HG03442 (cell line): ENCODE data around the gene PTPRN2.

Experiments
- ATAC-seq: cut with Tn5 transposase; IDR thresholded peaks from one replicate; pipeline ENCODE4 v1.9.1; 2021; ENCODE audit warnings: mild to moderate bottlenecking, moderate library complexity; ENCODE audit not compliant: unreplicated experiment

PTPRN2 gene

GRCh38 chr7:158093156-158093796 lies 494.3 kb downstream of the PTPRN2 start:
- no peak for ATAC-seq

- no peak for ATAC-seq
These were observed 500.4 kb downstream of the PTPRN2 start for GRCh38 chr7:158087196-158087595.

- ATAC-seq, result no peak
These were observed 501.6 kb downstream of the PTPRN2 start for GRCh38 chr7:158085741-158086695.

GRCh38 chr7:158084555-158084954 lies 503.1 kb downstream of the PTPRN2 start:
- ATAC-seq, result no peak

- no peak for ATAC-seq
These were observed 503.9 kb downstream of the PTPRN2 start for GRCh38 chr7:158083526-158084310.

- ATAC-seq, result no peak
These were observed 504.9 kb downstream of the PTPRN2 start for GRCh38 chr7:158082761-158083160.

- ATAC-seq, result no peak
These were observed 506.7 kb downstream of the PTPRN2 start for GRCh38 chr7:158080899-158081445.

- ATAC-seq, result no peak
These were observed 509.4 kb downstream of the PTPRN2 start for GRCh38 chr7:158077934-158078910.

- ATAC-seq, result no peak
These were observed 510.3 kb downstream of the PTPRN2 start for GRCh38 chr7:158077151-158077840.

- no peak for ATAC-seq
These were observed 511.0 kb downstream of the PTPRN2 start for GRCh38 chr7:158076656-158077055.

- no peak for ATAC-seq
These were observed 511.4 kb downstream of the PTPRN2 start for GRCh38 chr7:158076215-158076614.

- no peak for ATAC-seq
These were observed 512.0 kb downstream of the PTPRN2 start for GRCh38 chr7:158075633-158076001.

GRCh38 chr7:158074896-158075632 lies 512.6 kb downstream of the PTPRN2 start:
- ATAC-seq, result no peak

- ATAC-seq, result no peak
These were observed 513.5 kb downstream of the PTPRN2 start for GRCh38 chr7:158073845-158074840.

GRCh38 chr7:158072991-158073730 lies 514.5 kb downstream of the PTPRN2 start:
- ATAC-seq, result no peak

- ATAC-seq, result no peak
These were observed 517.3 kb downstream of the PTPRN2 start for GRCh38 chr7:158070222-158070920.
